ENCODE measurements around the gene BEST3.

DNA sequence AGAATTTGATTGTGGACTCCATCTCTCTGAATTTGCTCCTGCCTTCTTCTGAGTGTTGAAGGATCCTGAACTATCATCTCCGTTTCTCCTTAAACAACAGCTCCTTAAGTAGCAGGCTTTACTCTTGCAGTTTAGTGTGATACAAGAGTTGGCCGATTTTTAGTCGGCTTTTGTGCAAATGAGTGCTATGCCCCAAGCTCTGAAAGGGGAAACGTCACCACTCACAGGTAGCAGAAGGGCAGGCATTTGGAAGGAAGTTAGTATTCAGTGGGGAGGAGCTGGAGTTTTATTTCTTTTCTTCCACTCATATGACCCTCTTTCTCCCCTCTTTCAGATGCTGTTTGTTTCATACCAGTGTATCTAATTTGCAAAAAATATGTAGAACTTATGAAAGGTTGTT lies 51.9 kb downstream of the BEST3 start:
- TF ChIP-seq CTCF (IDR thresholded peaks at IDR 0.05; ENCODE audit: low read length) (no peak), EZH2phosphoT487 (IDR thresholded peaks at IDR 0.05; ENCODE audit: low read length) (no peak), EZH2 (optimal IDR thresholded peaks at IDR 0.05; ENCODE audit: low read depth, low read length) (no peak)

All from MM.1S (cell line).